Uterus (tissue), 4 donors: Measurements from ENCODE around the gene SRGAP1. TPM values are rescaled to one million over a fixed set of nuclear protein-coding genes. Genes with fewer than 3 reads are reported as not detected.

ENCODE experiments used
- DNase-seq, 2 donors: peaks; one replicate each; pipeline ENCODE4 v3.0.0-alpha.2; 2019 to 2020
- H3K27ac ChIP-seq, 2 donors: fragments of 200-600 bp; sonication (generic); 1 replicate in 1 of 2; 2 replicates in 1 of 2; pipeline ENCODE4 v1.5.1; 2016 to 2018
- H3K27me3 ChIP-seq, 2 donors: fragments of 200-600 bp; sonication (generic); one replicate each; pipeline ENCODE4 v1.5.1; 2018 to 2019; ENCODE audit warnings: control low read depth in 1 of 2
- H3K36me3 ChIP-seq, 2 donors: fragments of 200-600 bp; sonication (generic); one replicate each; pipeline ENCODE4 v1.5.1; 2019; ENCODE audit warnings: control low read depth in 1 of 2
- H3K4me1 ChIP-seq, 2 donors: fragments of 200-600 bp; sonication (generic); one replicate each; pipeline ENCODE4 v1.5.1; 2018 to 2019; ENCODE audit warnings: control low read depth in 1 of 2
- H3K4me3 ChIP-seq, 2 donors: fragments of 200-600 bp; sonication (generic); 1 replicate in 1 of 2; 2 replicates in 1 of 2; pipeline ENCODE4 v1.5.1; 2018 to 2019; ENCODE audit warnings: mild to moderate bottlenecking in 1 of 2
- H3K9me3 ChIP-seq, 2 donors: fragments of 200-600 bp; sonication (generic); one replicate each; pipeline ENCODE4 v1.5.1; 2019; ENCODE audit warnings: control low read depth in 1 of 2
- CTCF ChIP-seq, 4 experiments: fragments of 200-600 bp in 2 of 4; fragments of 450-650 bp in 2 of 4; sonication (generic) in 2 of 4; IDR thresholded peaks; one replicate each; pipeline ENCODE4 v1.5.1; 2016 to 2019; ENCODE audit warnings: antibody characterized with exemption in 4 of 4, mild to moderate bottlenecking in 2 of 4, moderate library complexity in 1 of 4
- POLR2A ChIP-seq, 2 donors: fragments of 450-650 bp; IDR thresholded peaks; one replicate each; pipeline ENCODE4 v1.6.1; 2016; ENCODE audit warnings: antibody characterized with exemption in 2 of 2, mild to moderate bottlenecking in 1 of 2, moderate library complexity in 1 of 2
- intact Hi-C: fragments of 100-400 bp; cut with DNase I; formaldehyde crosslinking; loops from one replicate; pipeline ENCODE4 v1.15.1; 2023; ENCODE audit warnings: low total_unique reads
- total RNA-seq, 4 donors: library from RNA; depleted of rRNA in 3 of 4; stranded (reverse); fragments of >200 nt in 3 of 4; gene quantifications; one replicate each; pipeline versions ENCODE4 v1.1.0 to v1.2.4, GENCODE V29; 2014 to 2023
- donor health status: DM: yes; HTN: yes; CAD: no.

Gene SRGAP1
- total RNA-seq, 4 donors from 2014 or later = 10.0 to 23.0 (median 14.8) TPM

- Histone ChIP-seq H3K9me3 (no peaks in the 10 kb centered on the region), H3K4me3 (no peak overlapping the region), H3K36me3 (no peaks in the 10 kb centered on the region), H3K27ac (no peak overlapping the region), H3K4me1 (no peaks in the 10 kb centered on the region), H3K27me3 (no peaks in the 10 kb centered on the region)
- intact Hi-C loops = no loop called here
- DNase-seq = no peak
- TF ChIP-seq CTCF (IDR thresholded peaks at IDR 0.05) (no peak), POLR2A (IDR thresholded peaks at IDR 0.05) (no peak)
These were observed 326.2 kb downstream of the SRGAP1 start for GRCh38 chr12:64170730-64171129.

GRCh38 chr12:64171715-64172114 lies 327.2 kb downstream of the SRGAP1 start:
- intact Hi-C loops = no loop called here
- TF ChIP-seq CTCF (IDR thresholded peaks at IDR 0.05) (no peak), POLR2A (IDR thresholded peaks at IDR 0.05) (no peak)
- no peaks in the 10 kb centered on the region for H3K27me3 ChIP-seq
- DNase-seq = no peak
- no peaks in the 10 kb centered on the region for H3K4me1 ChIP-seq
- H3K36me3 ChIP-seq = no peaks in the 10 kb centered on the region
- no peaks in the 10 kb centered on the region for H3K9me3 ChIP-seq
- no peak overlapping the region for H3K4me3 ChIP-seq
- H3K27ac ChIP-seq = no peak overlapping the region

GRCh38 chr12:64172143-64172970 lies 327.9 kb downstream of the SRGAP1 start:
- Histone ChIP-seq H3K27ac (no peak overlapping the region), H3K36me3 (no peaks in the 10 kb centered on the region), H3K4me3 (no peak overlapping the region), H3K27me3 (no peaks in the 10 kb centered on the region), H3K4me1 (no peaks in the 10 kb centered on the region), H3K9me3 (no peaks in the 10 kb centered on the region)
- TF ChIP-seq POLR2A (IDR thresholded peaks at IDR 0.05) (no peak), CTCF (IDR thresholded peaks at IDR 0.05) (no peak)
- no peak for DNase-seq
- intact Hi-C loops = no loop called here

GRCh38 chr12:64173456-64173855 lies 329.0 kb downstream of the SRGAP1 start:
- TF ChIP-seq CTCF (IDR thresholded peaks at IDR 0.05) (no peak), POLR2A (IDR thresholded peaks at IDR 0.05) (no peak)
- H3K4me3 ChIP-seq = no peak overlapping the region

GRCh38 chr12:64175254-64175945 lies 330.9 kb downstream of the SRGAP1 start:
- H3K36me3 ChIP-seq = no peaks in the 10 kb centered on the region
- no peak for DNase-seq
- intact Hi-C loops = no loop called here
- TF ChIP-seq CTCF (IDR thresholded peaks at IDR 0.05) (no peak), POLR2A (IDR thresholded peaks at IDR 0.05) (no peak)
- H3K27ac ChIP-seq = no peak overlapping the region
- no peaks in the 10 kb centered on the region for H3K27me3 ChIP-seq
- no peak overlapping the region for H3K4me3 ChIP-seq
- H3K9me3 ChIP-seq = no peaks in the 10 kb centered on the region
- no peaks in the 10 kb centered on the region for H3K4me1 ChIP-seq

More at GRCh38 chr12:64173456-64173855, 329.0 kb downstream of the SRGAP1 start:
- intact Hi-C loops = no loop called here
- no peak overlapping the region for H3K27ac ChIP-seq
- no peak for DNase-seq
- H3K36me3 ChIP-seq = no peaks in the 10 kb centered on the region
- H3K4me1 ChIP-seq = no peaks in the 10 kb centered on the region
- no peaks in the 10 kb centered on the region for H3K9me3 ChIP-seq
- no peaks in the 10 kb centered on the region for H3K27me3 ChIP-seq
